ENCODE measurements around the gene LIMCH1. TPM values are rescaled to one million over a fixed set of nuclear protein-coding genes. Genes with fewer than 3 reads are reported as not detected.

The LIMCH1 gene
- total RNA-seq, 6 experiments from 2014 or later = 14.4 to 236 (median 205) TPM

GRCh38 chr4:41599192-41599786, 61.3 kb downstream of the LIMCH1 start:
- Mint-ChIP-seq H3K27ac (no peak overlapping the region; the same call in 1 of the 2 replicates), H3K4me3 (no peak overlapping the region), H3K9me3 (no peaks in the 10 kb centered on the region), H3K4me1 (ENCODE audit: low read depth) (peaks cover 93% of the 10 kb centered on the region; the same call in 1 of the 2 replicates), H3K36me3 (ENCODE audit: low read depth) (peaks cover 9% of the 10 kb centered on the region; the same call in 1 of the 2 replicates), H3K27me3 (ENCODE audit: insufficient read depth) (peaks cover 12% of the 10 kb centered on the region)
- no peak for TF ChIP-seq CTCF (IDR thresholded peaks at IDR 0.05)
- DNase-seq = no peak

GRCh38 chr4:41600243-41600912, 62.4 kb downstream of the LIMCH1 start:
- H3K4me3 Mint-ChIP-seq = no peak overlapping the region; the same call in 1 of the 2 replicates
- peaks cover 12% of the 10 kb centered on the region for H3K27me3 Mint-ChIP-seq (ENCODE audit: insufficient read depth)
- peaks cover 94% of the 10 kb centered on the region; the same call in 1 of the 2 replicates for H3K4me1 Mint-ChIP-seq (ENCODE audit: low read depth)
- H3K36me3 Mint-ChIP-seq (ENCODE audit: low read depth) = peaks cover 6% of the 10 kb centered on the region; the same call in 1 of the 2 replicates
- no peak for TF ChIP-seq CTCF (IDR thresholded peaks at IDR 0.05)
- H3K27ac Mint-ChIP-seq = peak overlapping the region; percentile 45; the same call in 1 of the 2 replicates
- no peaks in the 10 kb centered on the region for H3K9me3 Mint-ChIP-seq
- DNase-seq = no peak

GRCh38 chr4:41601025-41601424, 63.1 kb downstream of the LIMCH1 start:
- H3K4me3 Mint-ChIP-seq = peak overlapping the region; percentile 22; the same call in 1 of the 2 replicates
- no peak for TF ChIP-seq CTCF (IDR thresholded peaks at IDR 0.05)
- H3K36me3 Mint-ChIP-seq (ENCODE audit: low read depth) = peaks cover 11% of the 10 kb centered on the region; the same call in 1 of the 2 replicates
- H3K9me3 Mint-ChIP-seq = no peaks in the 10 kb centered on the region
- peaks cover 100% of the 10 kb centered on the region; the same call in 1 of the 2 replicates for H3K4me1 Mint-ChIP-seq (ENCODE audit: low read depth)
- no peak for DNase-seq
- peaks cover 12% of the 10 kb centered on the region for H3K27me3 Mint-ChIP-seq (ENCODE audit: insufficient read depth)
- peak overlapping the region; percentile 45; the same call in 1 of the 2 replicates for H3K27ac Mint-ChIP-seq

GRCh38 chr4:41602113-41602512, 64.2 kb downstream of the LIMCH1 start:
- Mint-ChIP-seq H3K27me3 (ENCODE audit: insufficient read depth) (peaks cover 10% of the 10 kb centered on the region), H3K4me1 (ENCODE audit: low read depth) (peaks cover 93% of the 10 kb centered on the region; the same call in 1 of the 2 replicates), H3K4me3 (peak overlapping the region; percentile 32; the same call in 1 of the 2 replicates), H3K27ac (peak overlapping the region; percentile 27; the same call in 1 of the 2 replicates), H3K9me3 (no peaks in the 10 kb centered on the region), H3K36me3 (ENCODE audit: low read depth) (peaks cover 11% of the 10 kb centered on the region; the same call in 1 of the 2 replicates)
- no peak for DNase-seq
- TF ChIP-seq CTCF (IDR thresholded peaks at IDR 0.05) = no peak

- Mint-ChIP-seq H3K4me1 (ENCODE audit: low read depth) (peaks cover 84% of the 10 kb centered on the region; the same call in 1 of the 2 replicates), H3K4me3 (peak overlapping the region; percentile 32; the same call in 1 of the 2 replicates), H3K36me3 (ENCODE audit: low read depth) (peaks cover 11% of the 10 kb centered on the region; the same call in 1 of the 2 replicates), H3K9me3 (no peaks in the 10 kb centered on the region), H3K27ac (peak overlapping the region; percentile 5; the same call in 1 of the 2 replicates), H3K27me3 (ENCODE audit: insufficient read depth) (peaks cover 10% of the 10 kb centered on the region)
- TF ChIP-seq CTCF (IDR thresholded peaks at IDR 0.05) = no peak
- no peak for DNase-seq
Measured at GRCh38 chr4:41602886-41603498, 65.0 kb downstream of the LIMCH1 start.
